Astrocyte of the cerebellum (primary cell): ENCODE measurements around the gene MSX1.

Experiments
- DNase-seq: peaks from one replicate; pipeline ENCODE4 v3.0.0-alpha.2; 2011; ENCODE audit warnings: low read depth
- H3K4me3 ChIP-seq: 2 replicates; pipeline ENCODE4 v1.5.1; 2011; ENCODE audit warnings: mild to moderate bottlenecking, low read depth, low read length, moderate library complexity
- in situ Hi-C: cut with HindIII; loops from 2 replicates; pipeline ENCODE4 v1.10.0; 2017; ENCODE audit warnings: low sequenced_read_pairs
- TF ChIP-seq, protein P1 (sequence below): IDR thresholded peaks from 2 replicates; pipeline ENCODE4 v1.5.1; 2012; ENCODE audit warnings: low read length, low read depth, moderate library complexity, mild to moderate bottlenecking; ENCODE audit errors: missing control alignments

Gene MSX1

DNA sequence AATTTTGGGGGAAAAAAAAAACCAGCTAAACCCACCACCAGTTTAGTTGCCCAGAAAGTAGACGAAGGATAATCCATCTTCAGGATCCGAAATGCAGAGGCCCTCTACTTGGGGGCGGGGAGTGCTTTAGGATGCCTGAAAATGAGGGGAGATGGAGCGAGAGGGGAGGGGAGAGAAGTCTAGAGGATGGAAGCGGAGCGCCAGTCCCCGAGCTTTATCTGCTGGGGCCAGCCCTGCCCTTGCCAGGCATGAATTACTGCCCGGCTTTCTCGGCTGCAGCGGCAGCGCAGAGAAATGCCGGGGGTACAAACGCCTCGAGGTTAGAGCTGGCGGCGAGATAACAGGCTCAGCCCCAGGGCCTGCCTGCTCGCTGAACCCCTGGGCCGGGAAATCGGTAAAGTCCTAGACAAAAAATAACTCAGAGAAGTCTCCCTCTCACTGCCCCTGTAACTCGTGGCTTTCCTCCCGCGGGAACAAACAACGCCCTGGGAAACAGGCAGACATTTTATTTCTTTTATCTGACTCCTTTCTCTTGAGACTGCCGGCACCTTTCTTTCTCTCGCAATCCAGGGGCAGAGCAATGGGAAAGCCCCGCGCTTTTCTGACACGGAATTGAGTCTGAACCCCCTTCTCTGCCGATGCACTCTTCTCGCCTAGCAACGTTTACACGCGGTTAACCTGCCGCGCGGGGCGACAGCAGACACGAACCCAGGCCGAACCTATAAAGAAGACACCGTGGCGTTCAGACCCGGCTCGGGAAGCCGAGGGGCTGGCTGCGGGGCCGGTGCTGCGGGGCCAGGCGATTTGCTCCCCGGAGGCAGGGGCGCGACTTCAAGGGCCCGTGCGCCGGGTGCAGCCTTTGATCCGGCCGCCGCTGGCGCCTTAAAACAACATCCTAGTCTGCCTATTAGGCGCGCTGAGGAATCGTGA, 3.1 kb upstream of the MSX1 start:
- DNase-seq: no peak
- in situ Hi-C loops: no loop called here
- peak overlapping the region; percentile 26 for H3K4me3 ChIP-seq
- TF ChIP-seq, protein P1, sequence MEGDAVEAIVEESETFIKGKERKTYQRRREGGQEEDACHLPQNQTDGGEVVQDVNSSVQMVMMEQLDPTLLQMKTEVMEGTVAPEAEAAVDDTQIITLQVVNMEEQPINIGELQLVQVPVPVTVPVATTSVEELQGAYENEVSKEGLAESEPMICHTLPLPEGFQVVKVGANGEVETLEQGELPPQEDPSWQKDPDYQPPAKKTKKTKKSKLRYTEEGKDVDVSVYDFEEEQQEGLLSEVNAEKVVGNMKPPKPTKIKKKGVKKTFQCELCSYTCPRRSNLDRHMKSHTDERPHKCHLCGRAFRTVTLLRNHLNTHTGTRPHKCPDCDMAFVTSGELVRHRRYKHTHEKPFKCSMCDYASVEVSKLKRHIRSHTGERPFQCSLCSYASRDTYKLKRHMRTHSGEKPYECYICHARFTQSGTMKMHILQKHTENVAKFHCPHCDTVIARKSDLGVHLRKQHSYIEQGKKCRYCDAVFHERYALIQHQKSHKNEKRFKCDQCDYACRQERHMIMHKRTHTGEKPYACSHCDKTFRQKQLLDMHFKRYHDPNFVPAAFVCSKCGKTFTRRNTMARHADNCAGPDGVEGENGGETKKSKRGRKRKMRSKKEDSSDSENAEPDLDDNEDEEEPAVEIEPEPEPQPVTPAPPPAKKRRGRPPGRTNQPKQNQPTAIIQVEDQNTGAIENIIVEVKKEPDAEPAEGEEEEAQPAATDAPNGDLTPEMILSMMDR: no peak

DNA sequence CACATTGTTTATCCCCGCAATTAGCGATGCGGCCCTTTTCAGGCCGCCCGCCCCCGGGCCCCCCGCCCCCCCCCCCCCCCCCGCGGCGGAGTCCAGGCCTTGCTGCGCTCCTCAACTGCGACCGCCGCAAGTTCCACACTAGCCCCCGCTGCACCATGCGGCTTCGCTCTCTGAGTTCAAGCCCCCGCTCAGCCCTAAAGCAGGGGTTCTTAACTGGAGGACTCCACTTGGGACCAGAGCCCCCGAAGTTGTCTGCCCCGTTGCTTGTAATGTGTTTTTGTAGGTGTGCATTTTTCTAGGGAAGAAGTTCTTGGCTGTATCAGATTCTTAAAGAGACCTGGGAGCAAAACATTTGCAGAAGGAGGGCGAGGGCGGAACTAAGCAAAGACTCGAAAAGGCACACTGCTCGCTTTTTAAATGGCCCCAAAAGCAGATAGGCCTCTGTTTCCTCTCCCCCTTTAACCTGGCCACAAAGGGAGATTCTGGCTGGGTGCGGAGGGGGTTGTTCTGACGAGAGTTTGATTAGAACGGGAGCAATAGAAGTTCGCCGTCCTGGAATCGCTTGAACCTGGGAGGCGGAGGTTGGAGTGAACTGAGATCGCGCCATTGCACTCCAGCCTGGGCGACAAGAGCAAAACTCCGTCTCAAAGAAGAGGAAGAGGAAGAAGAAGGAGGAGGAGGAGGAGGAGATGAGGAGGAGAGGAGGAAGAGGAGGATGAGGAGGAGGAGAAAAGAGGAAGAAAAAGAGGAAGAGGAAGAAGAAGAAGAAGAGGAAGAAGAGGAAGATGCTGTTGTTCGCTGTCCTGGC, 2.3 kb upstream of the MSX1 start:
- DNase-seq: no peak
- H3K4me3 ChIP-seq: peak overlapping the region; percentile 26
- in situ Hi-C loops: no loop called here
- TF ChIP-seq, protein P1: no peak

DNA sequence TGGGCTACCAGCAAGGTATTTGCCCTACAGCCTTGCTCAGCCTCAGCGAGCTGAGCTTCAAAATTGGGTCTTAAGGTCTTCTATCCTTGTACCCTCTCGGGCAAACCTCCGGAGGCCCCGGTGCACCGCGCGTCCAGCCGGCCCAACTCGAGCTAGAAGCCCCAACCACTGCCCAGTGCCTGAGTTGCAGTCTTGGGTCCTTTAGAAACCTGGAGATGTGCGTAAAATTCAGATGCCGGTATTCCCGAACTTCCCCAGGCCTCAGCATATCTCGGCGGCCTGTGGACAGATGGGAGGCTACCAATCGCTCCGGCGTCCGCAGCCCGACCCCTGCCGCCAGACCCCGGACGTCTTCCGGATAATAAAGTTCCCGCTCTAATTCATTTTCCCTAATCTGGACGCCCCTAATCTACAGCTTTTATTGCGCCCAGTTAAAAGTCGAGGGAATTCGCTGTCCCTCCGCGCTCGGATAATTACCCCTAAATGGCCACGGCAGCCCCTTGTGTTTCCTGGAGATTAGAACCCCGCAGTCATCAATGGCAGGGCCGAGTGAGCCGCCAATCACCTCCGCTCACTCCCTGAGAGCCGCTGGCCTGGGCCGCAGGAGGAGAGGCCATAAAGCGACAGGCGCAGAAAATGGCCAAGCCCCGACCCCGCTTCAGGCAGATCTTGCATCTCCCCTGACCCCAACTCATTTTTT, 1.5 kb upstream of the MSX1 start:
- TF ChIP-seq, protein P1: no peak
- in situ Hi-C loops: no loop called here
- no peak for DNase-seq
- no peak overlapping the region for H3K4me3 ChIP-seq

DNA sequence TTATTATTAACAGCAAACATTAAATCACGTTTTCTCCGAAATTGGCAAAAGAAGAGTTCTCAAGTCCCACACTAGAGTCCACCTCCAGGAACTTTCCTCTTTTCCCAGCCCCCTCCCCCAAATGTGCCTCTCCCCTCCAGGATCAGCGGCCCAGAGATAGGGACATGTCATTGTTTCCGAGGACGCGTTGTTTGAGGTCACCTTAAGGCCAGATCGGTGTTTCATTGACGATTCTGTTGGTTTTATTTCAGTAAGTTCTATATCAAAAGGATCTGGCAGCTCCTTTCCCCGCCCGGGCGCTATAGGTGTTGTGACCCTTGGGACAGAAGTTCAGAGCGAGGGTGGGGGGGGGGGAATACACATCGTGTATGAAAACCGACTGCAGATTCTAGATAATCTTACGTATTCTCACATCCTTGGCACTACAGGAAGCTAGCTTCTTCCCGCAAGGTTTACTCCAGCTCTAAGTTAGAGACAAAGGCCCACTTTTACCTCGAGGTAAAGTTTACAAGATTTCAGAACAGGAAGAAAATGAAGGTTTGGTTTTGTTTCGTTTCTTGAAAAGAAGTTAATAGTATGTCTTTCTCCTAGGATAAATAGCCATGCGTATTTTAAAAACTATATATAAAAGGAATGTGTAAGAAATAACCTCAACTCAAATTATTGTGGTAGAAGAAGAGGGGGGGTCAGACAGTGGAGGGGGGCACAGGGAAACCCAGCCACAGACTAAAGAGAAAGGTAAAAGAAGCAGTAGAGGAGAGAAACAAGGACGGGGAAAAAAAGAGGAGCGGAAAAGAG, 739 bp upstream of the MSX1 start:
- in situ Hi-C loops: no loop called here
- TF ChIP-seq, protein P1: no peak
- peak overlapping the region; percentile 79 for H3K4me3 ChIP-seq
- DNase-seq: no peak

DNA sequence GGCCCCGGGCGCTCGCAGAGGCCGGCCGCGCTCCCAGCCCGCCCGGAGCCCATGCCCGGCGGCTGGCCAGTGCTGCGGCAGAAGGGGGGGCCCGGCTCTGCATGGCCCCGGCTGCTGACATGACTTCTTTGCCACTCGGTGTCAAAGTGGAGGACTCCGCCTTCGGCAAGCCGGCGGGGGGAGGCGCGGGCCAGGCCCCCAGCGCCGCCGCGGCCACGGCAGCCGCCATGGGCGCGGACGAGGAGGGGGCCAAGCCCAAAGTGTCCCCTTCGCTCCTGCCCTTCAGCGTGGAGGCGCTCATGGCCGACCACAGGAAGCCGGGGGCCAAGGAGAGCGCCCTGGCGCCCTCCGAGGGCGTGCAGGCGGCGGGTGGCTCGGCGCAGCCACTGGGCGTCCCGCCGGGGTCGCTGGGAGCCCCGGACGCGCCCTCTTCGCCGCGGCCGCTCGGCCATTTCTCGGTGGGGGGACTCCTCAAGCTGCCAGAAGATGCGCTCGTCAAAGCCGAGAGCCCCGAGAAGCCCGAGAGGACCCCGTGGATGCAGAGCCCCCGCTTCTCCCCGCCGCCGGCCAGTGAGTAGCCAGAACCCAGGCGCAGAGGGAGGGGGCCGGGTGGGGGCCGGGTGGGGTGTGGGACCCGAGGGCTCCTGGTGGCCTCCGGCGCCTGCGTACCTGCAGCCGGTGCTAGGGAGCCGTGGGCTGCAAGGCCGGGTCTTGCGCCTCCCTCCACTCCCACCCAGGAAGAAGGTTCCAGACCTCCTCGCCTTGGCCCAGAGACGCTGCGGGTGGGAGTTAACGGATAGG, 534 bp downstream of the MSX1 start:
- no peak for DNase-seq
- H3K4me3 ChIP-seq: peak overlapping the region; percentile 79
- TF ChIP-seq, protein P1: no peak
- in situ Hi-C loops: no loop called here
